ENCODE data around the gene CITED1. TPM values are rescaled to one million over a fixed set of nuclear protein-coding genes. Genes with fewer than 3 reads are reported as not detected.

The CITED1 gene
- total and polyA plus RNA-seq, 11 donors: 0.45 to 0.90 (median 0.73) TPM; not detected in 8

DNA sequence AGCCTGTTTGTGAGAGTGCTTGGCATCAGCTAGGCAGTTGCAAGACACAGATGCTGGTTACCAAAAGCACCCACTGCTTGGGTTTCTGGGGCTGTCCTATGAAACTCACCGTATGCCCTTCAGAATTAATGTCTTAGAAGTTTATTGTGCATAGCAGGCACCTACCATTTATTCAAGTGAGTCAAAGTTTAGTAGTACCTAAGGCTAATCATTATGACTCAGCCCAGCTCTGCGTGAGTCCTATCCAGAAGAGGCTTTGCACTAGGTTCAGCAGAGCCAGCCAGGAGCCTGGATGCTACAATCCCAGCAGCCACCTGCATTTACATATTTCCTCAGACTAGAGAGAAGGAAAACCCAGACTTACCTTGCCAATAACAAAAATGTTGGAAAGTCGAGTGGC is 32.8 kb downstream of the CITED1 start:
- peaks cover 0 to 82% (median 69%) of the 10 kb centered on the region in 9 donors for H3K36me3 ChIP-seq
- no peak overlapping the region for H3K27ac ChIP-seq
- no peak for DNase-seq
- intact Hi-C loops (cut with DNase I): loop anchor here in 2 of 10 donors (10.0 kb wide), 1 partner anchor 272 kb away; no protein-coding TSS in a partner anchor
- ATAC-seq: no peak
- no peak overlapping the region for H3K4me3 ChIP-seq
- H3K9me3 ChIP-seq: no peaks in the 10 kb centered on the region
- TF ChIP-seq POLR2A (IDR thresholded peaks at IDR 0.05): no peak
- no peak for TF ChIP-seq CTCF (IDR thresholded peaks at IDR 0.05)
- 75 to 93% (median 82%) methylated on average over 2 to 3 of the region's 3 CpGs for WGBS, 4 donors
- peaks cover 0 to 4% (median 0%) of the 10 kb centered on the region in 9 donors for H3K27me3 ChIP-seq
- H3K4me1 ChIP-seq: peaks cover 0 to 41% (median 8%) of the 10 kb centered on the region in 12 donors

GRCh38 chrX:72271812-72272211 is 33.9 kb downstream of the CITED1 start:
- 78 to 87% (median 82%) methylated on average over 3 of the region's 3 CpGs for WGBS, 4 donors
- TF ChIP-seq POLR2A (IDR thresholded peaks at IDR 0.05) (no peak), CTCF (IDR thresholded peaks at IDR 0.05) (no peak)
- Histone ChIP-seq H3K4me1 (peaks cover 0 to 41% (median 8%) of the 10 kb centered on the region in 12 donors), H3K9me3 (no peaks in the 10 kb centered on the region), H3K27me3 (peaks cover 0 to under 1% (median 0%) of the 10 kb centered on the region in 9 donors), H3K27ac (no peak overlapping the region), H3K4me3 (no peak overlapping the region), H3K36me3 (peaks cover 0 to 88% (median 73%) of the 10 kb centered on the region in 9 donors)
- no peak for DNase-seq
- intact Hi-C loops (cut with DNase I): loop anchor here in 2 of 10 donors (10.0 kb wide), 1 partner anchor 273 kb away; no protein-coding TSS in a partner anchor
- no peak for ATAC-seq

DNA sequence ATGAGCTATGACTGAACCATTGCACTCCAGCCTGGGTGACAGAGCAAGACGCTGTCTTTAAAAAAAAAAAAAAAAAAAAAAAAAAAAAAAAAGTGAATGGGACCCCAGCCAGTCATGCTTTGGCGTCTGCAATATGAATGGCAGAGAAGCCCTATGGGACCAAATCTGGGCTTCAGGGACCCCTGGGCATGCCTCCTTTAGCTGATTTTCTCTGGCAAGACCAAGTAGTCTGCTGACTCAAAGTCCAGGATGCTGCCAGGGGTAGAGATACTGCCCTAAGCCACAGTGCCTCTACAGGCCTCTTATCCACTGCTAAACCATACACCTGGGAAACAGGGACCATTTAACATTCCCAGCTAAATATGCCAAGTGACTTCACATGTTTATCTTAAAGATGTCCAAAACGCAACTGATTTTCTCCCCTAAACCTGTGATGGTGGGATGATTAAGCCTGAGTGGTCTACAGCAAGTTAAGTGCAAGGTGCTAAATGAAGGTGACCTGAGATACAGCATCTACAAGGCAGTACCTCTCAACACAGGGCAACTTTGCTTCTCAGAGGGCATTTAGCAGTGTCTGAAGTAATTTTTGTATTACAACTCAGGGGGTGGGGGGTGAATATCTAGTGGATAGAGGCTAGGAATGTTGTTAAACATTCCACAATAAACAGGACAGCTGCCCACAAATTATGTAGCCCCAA is 34.5 kb downstream of the CITED1 start:
- Histone ChIP-seq H3K4me1 (peaks cover 0 to 38% (median 8%) of the 10 kb centered on the region in 12 donors), H3K27ac (no peak overlapping the region), H3K27me3 (no peaks in the 10 kb centered on the region), H3K36me3 (peaks cover 0 to 88% (median 73%) of the 10 kb centered on the region in 9 donors), H3K4me3 (no peak overlapping the region), H3K9me3 (no peaks in the 10 kb centered on the region)
- no peak for ATAC-seq
- TF ChIP-seq POLR2A (IDR thresholded peaks at IDR 0.05) (no peak), CTCF (IDR thresholded peaks at IDR 0.05) (no peak)
- 42 to 74% (median 54%) methylated on average over 3 of the region's 3 CpGs for WGBS, 4 donors
- DNase-seq: no peak
- intact Hi-C loops (cut with DNase I): loop anchor here in 2 of 10 donors (10.0 kb wide), 1 partner anchor 274 kb away; no protein-coding TSS in a partner anchor

GRCh38 chrX:72270316-72270866 is 35.3 kb downstream of the CITED1 start:
- intact Hi-C loops (cut with DNase I): loop anchor here in 2 of 10 donors (10.0 kb wide), 1 partner anchor 274 kb away; no protein-coding TSS in a partner anchor
- peak in 2 of 4 donors; percentile 9 to 27 for ATAC-seq
- WGBS, 4 donors: 92 to 96% (median 94%) methylated on average over 5 of the region's 5 CpGs

More at GRCh38 chrX:72270316-72270866, 35.3 kb downstream of the CITED1 start:
- Histone ChIP-seq H3K4me3 (no peak overlapping the region), H3K4me1 (peaks cover 0 to 30% (median 0%) of the 10 kb centered on the region in 12 donors), H3K27me3 (no peaks in the 10 kb centered on the region), H3K27ac (peak overlapping the region in 1 of 12 donors; percentile 32), H3K36me3 (peaks cover 0 to 82% (median 72%) of the 10 kb centered on the region in 9 donors), H3K9me3 (no peaks in the 10 kb centered on the region)
- TF ChIP-seq CTCF (IDR thresholded peaks at IDR 0.05) (no peak), POLR2A (IDR thresholded peaks at IDR 0.05) (no peak)
- DNase-seq: no peak

Data from heart left ventricle (tissue), 16 donors.